ENCODE data around the gene DAGLB. TPM values are rescaled to one million over a fixed set of nuclear protein-coding genes. Genes with fewer than 3 reads are reported as not detected.

DAGLB gene
- total RNA-seq, 1 donor from 2014 or later = 12.6 TPM

GRCh38 chr7:6365451-6365850 lies 82.3 kb downstream of the DAGLB start:
- DNase-seq = no peak

- DNase-seq = no peak
Measured at GRCh38 chr7:6360841-6361240, 86.9 kb downstream of the DAGLB start.

GRCh38 chr7:6359734-6360133 lies 88.0 kb downstream of the DAGLB start:
- DNase-seq = no peak

Other genes with a start within 250 kb of the DAGLB start
- 23.2 TPM for gene CYTH3, start 175.3 kb downstream of the DAGLB start, total RNA-seq
- 16.5 TPM for gene FAM220A, start 99.0 kb downstream of the DAGLB start, total RNA-seq
- gene RAC1, start 73.4 kb downstream of the DAGLB start, total RNA-seq = 59.9 TPM
- 150 TPM for gene KDELR2, start 36.2 kb upstream of the DAGLB start, total RNA-seq
- 0.30 TPM for gene GRID2IP, start 103.5 kb upstream of the DAGLB start, total RNA-seq
- 30.3 TPM for gene ZDHHC4, start 129.5 kb upstream of the DAGLB start, total RNA-seq
- gene INTS15, start 142.1 kb upstream of the DAGLB start, total RNA-seq = 16.2 TPM
- gene ZNF853, start 167.7 kb upstream of the DAGLB start, total RNA-seq = 5.1 TPM
- gene ZNF316, start 189.4 kb upstream of the DAGLB start, total RNA-seq = 13.4 TPM

All from skin of body (tissue), 2 donors.